Chondrocyte (in vitro differentiated cells): ENCODE measurements around the gene TMEM175. TPM values are rescaled to one million over a fixed set of nuclear protein-coding genes. Genes with fewer than 3 reads are reported as not detected.

ENCODE experiments used
- DNase-seq: peaks from one replicate; pipeline ENCODE4 v3.0.0; 2021; ENCODE audit warnings: mixed read lengths, low spot score
- H3K27ac Mint-ChIP-seq: one replicate; pipeline ENCODE4 v1.8.0; 2021; ENCODE audit warnings: mild to moderate bottlenecking, moderate library complexity, mixed read lengths; ENCODE audit not compliant: unreplicated experiment
- H3K27me3 Mint-ChIP-seq: 2 replicates; pipeline ENCODE4 v1.8.0; 2021; ENCODE audit warnings: low read depth, mixed read lengths
- H3K36me3 Mint-ChIP-seq: 2 replicates; pipeline ENCODE4 v1.8.0; 2021; ENCODE audit warnings: low read depth, mixed read lengths
- H3K4me1 Mint-ChIP-seq: 2 replicates; pipeline ENCODE4 v1.8.0; 2021; ENCODE audit warnings: low read depth, mild to moderate bottlenecking, mixed read lengths
- H3K4me3 Mint-ChIP-seq: one replicate; pipeline ENCODE4 v1.8.0; 2021; ENCODE audit warnings: mild to moderate bottlenecking, moderate library complexity, mixed read lengths; ENCODE audit not compliant: unreplicated experiment
- H3K9me3 Mint-ChIP-seq: 2 replicates; pipeline ENCODE4 v1.8.0; 2021; ENCODE audit warnings: low read depth, mixed read lengths
- total RNA-seq: library from RNA; stranded (reverse); gene quantifications from 3 replicates; pipeline ENCODE4 v1.2.1, GENCODE V29; 2021
- TF ChIP-seq, protein P1 (sequence below): fragments of 200-600 bp; sonication (generic); IDR thresholded peaks from 2 replicates; pipeline ENCODE4 v1.5.0; 2021; ENCODE audit warnings: antibody characterized with exemption, mild to moderate bottlenecking, moderate library complexity

Gene TMEM175
- total RNA-seq, 1 donor from 2014 or later, result 26.1 TPM

DNA sequence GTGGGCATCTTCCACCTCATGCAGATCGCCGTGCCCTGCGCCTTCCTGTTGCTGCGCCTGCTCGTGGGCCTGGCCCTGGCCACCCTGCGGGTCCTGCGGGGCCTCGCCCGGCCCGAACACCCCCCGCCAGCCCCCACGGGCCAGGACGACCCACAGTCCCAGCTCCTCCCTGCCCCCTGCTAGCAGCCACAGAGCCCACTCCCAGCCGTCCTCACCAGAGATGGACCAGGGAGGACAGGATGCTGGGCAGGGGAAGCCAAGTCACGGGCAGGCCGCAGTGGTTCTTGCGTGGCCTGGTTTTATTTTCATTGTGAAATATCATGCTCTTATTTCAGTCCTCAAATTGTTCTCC is 26.0 kb downstream of the TMEM175 start:
- DNase-seq, result no peak
- peaks cover 11% of the 10 kb centered on the region for H3K36me3 Mint-ChIP-seq
- H3K27ac Mint-ChIP-seq, result peak overlapping the region; percentile 36
- H3K4me1 Mint-ChIP-seq, result no peaks in the 10 kb centered on the region
- no peaks in the 10 kb centered on the region for H3K27me3 Mint-ChIP-seq
- H3K9me3 Mint-ChIP-seq, result no peaks in the 10 kb centered on the region
- TF ChIP-seq, protein P1, sequence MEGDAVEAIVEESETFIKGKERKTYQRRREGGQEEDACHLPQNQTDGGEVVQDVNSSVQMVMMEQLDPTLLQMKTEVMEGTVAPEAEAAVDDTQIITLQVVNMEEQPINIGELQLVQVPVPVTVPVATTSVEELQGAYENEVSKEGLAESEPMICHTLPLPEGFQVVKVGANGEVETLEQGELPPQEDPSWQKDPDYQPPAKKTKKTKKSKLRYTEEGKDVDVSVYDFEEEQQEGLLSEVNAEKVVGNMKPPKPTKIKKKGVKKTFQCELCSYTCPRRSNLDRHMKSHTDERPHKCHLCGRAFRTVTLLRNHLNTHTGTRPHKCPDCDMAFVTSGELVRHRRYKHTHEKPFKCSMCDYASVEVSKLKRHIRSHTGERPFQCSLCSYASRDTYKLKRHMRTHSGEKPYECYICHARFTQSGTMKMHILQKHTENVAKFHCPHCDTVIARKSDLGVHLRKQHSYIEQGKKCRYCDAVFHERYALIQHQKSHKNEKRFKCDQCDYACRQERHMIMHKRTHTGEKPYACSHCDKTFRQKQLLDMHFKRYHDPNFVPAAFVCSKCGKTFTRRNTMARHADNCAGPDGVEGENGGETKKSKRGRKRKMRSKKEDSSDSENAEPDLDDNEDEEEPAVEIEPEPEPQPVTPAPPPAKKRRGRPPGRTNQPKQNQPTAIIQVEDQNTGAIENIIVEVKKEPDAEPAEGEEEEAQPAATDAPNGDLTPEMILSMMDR, result no peak
- H3K4me3 Mint-ChIP-seq, result no peak overlapping the region

DNA sequence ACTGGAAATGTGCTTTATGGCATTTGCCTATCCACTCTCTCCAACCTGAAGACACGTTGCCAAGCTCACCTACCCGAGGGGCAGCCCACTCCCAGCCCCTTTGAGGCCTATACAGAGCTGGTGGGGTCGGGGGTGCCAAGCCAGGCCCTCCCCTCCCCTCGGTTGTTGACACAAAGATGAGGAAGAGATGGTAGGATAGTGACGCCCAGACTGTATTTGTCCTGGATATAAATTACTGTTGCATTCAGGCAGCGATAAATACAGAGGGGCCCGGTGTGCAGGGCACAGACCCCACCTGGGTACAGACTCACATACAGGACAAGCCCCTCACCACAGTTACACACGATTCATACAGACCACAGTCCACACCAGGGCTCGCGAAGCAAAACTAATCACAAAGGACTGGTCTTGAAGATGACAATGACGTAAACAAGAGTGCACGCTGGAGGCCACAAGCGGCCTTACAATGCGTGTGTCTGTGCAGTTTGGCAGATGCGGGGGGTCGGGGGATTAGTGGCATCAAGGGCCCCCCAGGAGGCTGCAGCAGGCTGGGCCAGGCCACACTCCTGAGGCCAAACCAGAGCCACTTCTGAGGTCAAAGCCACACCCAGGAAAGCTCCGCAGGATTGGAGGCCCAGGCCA is 26.6 kb downstream of the TMEM175 start:
- Mint-ChIP-seq H3K27me3 (no peaks in the 10 kb centered on the region), H3K4me3 (no peak overlapping the region), H3K9me3 (no peaks in the 10 kb centered on the region), H3K4me1 (no peaks in the 10 kb centered on the region), H3K36me3 (peaks cover 11% of the 10 kb centered on the region), H3K27ac (peak overlapping the region; percentile 36)
- DNase-seq, result peak; percentile 68
- TF ChIP-seq, protein P1, result no peak

DNA sequence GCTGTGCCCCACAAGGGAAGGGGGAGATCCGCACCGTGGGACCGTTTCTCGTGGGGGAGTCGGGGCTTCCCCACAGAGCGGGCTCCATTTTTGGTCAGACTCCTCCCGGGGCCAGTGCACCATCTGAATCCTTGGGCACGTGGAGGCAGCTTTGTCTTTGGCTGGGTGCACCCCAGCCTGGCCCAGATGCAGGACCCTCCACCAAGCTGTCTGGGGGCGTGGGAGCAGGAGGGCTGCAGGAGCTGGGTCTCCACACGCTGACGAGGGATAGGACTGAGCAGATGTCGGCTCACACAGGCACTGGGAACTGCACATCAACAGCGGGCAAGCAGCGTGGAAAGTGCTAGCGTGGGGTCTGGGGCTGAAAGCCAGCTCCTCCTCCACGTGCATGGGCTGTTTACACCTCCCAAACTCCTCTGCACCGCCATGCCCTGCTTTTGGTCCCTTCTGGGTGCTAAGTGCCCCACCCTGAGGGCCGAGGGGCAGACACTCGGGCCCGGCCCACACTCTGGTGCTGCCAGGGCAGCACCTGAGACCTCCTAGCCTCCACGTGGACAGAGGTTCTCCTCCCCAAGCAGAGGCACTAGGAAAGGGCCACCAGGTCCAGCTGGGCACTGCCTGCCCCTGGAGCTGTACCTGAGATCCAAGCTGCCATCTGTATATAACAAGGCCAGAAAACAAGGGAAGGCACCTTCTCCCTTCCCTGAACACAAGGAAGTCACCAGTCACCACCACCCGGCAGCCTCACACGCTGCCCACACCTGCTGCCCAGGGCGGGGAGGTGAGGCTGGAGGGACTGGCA is 27.3 kb downstream of the TMEM175 start:
- H3K9me3 Mint-ChIP-seq, result no peaks in the 10 kb centered on the region
- no peaks in the 10 kb centered on the region for H3K27me3 Mint-ChIP-seq
- H3K36me3 Mint-ChIP-seq, result peaks cover 9% of the 10 kb centered on the region
- no peaks in the 10 kb centered on the region for H3K4me1 Mint-ChIP-seq
- no peak overlapping the region for H3K4me3 Mint-ChIP-seq
- DNase-seq, result peak; percentile 80
- TF ChIP-seq, protein P1, result no peak
- H3K27ac Mint-ChIP-seq, result no peak overlapping the region

DNA sequence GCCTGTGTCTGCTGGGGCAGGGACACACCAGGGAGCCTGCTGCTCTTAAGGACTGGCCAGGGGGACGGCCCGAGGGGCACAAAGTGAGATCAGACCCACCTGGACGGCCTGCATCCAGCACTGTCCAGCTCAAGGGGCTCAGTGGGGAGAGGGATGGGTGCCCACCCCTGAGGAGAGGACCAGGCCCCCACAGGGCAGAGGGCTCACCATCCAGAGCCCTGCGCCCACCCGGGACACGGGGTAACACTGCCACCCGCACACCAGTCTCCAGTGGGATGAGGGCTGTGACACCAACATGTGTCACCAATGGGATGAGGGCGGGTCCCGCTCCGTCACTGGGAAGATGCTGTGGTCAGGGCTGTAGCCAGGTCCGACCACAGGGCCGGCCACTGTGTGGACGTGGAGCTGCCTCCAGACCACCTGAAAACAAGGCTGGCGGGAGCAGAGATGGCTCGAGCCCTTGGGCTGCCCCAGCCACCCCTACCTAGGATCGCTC is 27.9 kb downstream of the TMEM175 start:
- Mint-ChIP-seq H3K27ac (no peak overlapping the region), H3K9me3 (no peaks in the 10 kb centered on the region), H3K27me3 (no peaks in the 10 kb centered on the region), H3K4me3 (no peak overlapping the region), H3K36me3 (peaks cover 5% of the 10 kb centered on the region), H3K4me1 (no peaks in the 10 kb centered on the region)
- DNase-seq, result peak; percentile 92
- TF ChIP-seq, protein P1, result no peak

DNA sequence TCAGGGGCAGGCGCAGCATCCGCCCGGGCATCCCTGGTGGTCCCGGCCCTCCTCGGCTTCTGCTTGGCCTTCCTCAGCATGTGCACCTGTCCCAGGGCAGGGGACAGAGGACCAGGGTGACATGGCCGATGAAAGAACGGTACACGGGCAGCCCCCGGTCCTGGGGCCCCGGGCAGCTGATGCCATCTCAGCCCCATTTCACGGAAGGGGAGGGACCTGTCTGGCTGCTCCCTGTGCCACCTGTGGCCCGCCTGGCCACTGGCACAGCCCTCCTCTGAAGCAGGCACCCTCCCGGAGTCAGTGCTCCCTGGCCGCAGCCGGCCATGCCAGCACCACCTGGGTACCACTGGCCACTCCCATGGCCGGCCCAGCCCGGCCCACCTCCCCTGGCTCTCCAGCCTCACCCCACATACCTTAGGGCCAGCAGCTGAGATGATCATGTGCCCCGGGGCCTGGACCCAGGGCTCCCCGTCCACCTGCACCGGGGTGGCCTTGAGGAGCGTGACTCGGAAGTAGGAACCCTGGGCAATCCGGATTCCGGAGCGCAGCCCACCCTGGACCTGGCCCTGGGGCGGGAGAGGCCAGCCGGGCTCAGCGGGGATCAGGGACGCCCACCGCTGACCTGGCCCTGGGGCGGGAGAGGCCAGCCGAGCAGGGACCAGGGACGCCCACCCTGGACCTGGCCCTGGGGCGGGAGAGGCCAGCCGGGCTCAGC is 28.5 kb downstream of the TMEM175 start:
- TF ChIP-seq, protein P1, result no peak
- H3K9me3 Mint-ChIP-seq, result no peaks in the 10 kb centered on the region
- H3K27me3 Mint-ChIP-seq, result no peaks in the 10 kb centered on the region
- H3K4me1 Mint-ChIP-seq, result no peaks in the 10 kb centered on the region
- H3K27ac Mint-ChIP-seq, result no peak overlapping the region
- H3K36me3 Mint-ChIP-seq, result peaks cover 5% of the 10 kb centered on the region
- H3K4me3 Mint-ChIP-seq, result no peak overlapping the region
- peak; percentile 84 for DNase-seq
